HepG2 (cell line): ENCODE data around the gene XPNPEP2. TPM values are rescaled to one million over a fixed set of nuclear protein-coding genes. Genes with fewer than 3 reads are reported as not detected.

Experiments
- ATAC-seq: fragments of 200-7000 bp; cut with Tn5 transposase; 3 replicates; pipeline ENCODE4 v1.9.1; 2020; ENCODE audit warnings: mild to moderate bottlenecking, moderate library complexity
- BruUV-seq: library from RNA; stranded (reverse); fragments of 400-500 nt; replicated peaks from 2 replicates; lab custom pipeline; 2021; lab: Mats Ljungman, UMichigan
- CTCF ChIA-PET: fragments of 300-600 bp; formaldehyde crosslinking; extraction: SDS; loops from one replicate; lab custom pipeline; 2021; ENCODE audit warnings: low total read pairs, inconsistent platforms, low intra/inter-chr PET ratio; lab: Yijun Ruan, JAX
- POLR2A ChIA-PET: fragments of 350-600 bp; sonication (Branson Sonifier 250); formaldehyde crosslinking; loops from one replicate; lab custom pipeline; 2020; ENCODE audit warnings: antibody characterized with exemption, inconsistent platforms; lab: Yijun Ruan, JAX
- DNase-seq: peaks from one replicate; pipeline ENCODE4 v3.0.0-alpha.2; 2015; ENCODE audit warnings: low spot score
- FAIRE-seq: peaks from 3 replicates; lab custom pipeline; 2011; peaks lifted over from hg19 to GRCh38; lab: Jason Lieb, UNC
- H2AFZ ChIP-seq: one replicate; pipeline ENCODE4 v1.6.1; 2011; ENCODE audit warnings: low read length, inconsistent platforms
- H3K27ac ChIP-seq: fragments of 300-600 bp; 3 replicates; pipeline ENCODE4 v1.8.0; 2011; ENCODE audit warnings: mixed run types, mild to moderate bottlenecking, mixed read lengths, low read length, inconsistent platforms; ENCODE audit not compliant: insufficient read depth; ENCODE audit errors: extremely low read length
- H3K27me3 ChIP-seq, 2 experiments: fragments of 200-600 bp in 1 of 2; 2 replicates in 1 of 2; 3 replicates in 1 of 2; pipeline versions ENCODE4 v1.6.0 to v1.8.0; 2011; ENCODE audit warnings: low read length in 2 of 2, mild to moderate bottlenecking in 2 of 2, moderate library complexity in 2 of 2, inconsistent platforms in 1 of 2; ENCODE audit not compliant: insufficient read depth in 2 of 2, control insufficient read depth in 1 of 2
- H3K36me3 ChIP-seq, 2 experiments: fragments of 200-600 bp in 1 of 2; replicated peaks in 1 of 2; 2 replicates in 1 of 2; 3 replicates in 1 of 2; pipeline versions ENCODE4 v1.5.1 to v1.8.0; 2011; ENCODE audit warnings: low read length in 2 of 2, inconsistent platforms in 1 of 2; ENCODE audit not compliant: insufficient read depth in 2 of 2, control insufficient read depth in 1 of 2
- H3K4me1 ChIP-seq: 2 replicates; pipeline ENCODE4 v1.5.1; 2012; ENCODE audit warnings: low read length, inconsistent platforms; ENCODE audit not compliant: insufficient read depth
- H3K4me2 ChIP-seq: 2 replicates; pipeline ENCODE4 v1.6.0; 2011; ENCODE audit warnings: low read depth, low read length, inconsistent platforms
- H3K4me3 ChIP-seq, 3 experiments: fragments of 200-600 bp in 1 of 3; sonication (generic), shearing (Covaris generic) in 1 of 3; replicated peaks in 1 of 3; 2 replicates each; pipeline ENCODE4 v1.5.1; 2011 to 2016; ENCODE audit warnings: low read length in 3 of 3, inconsistent platforms in 2 of 3, low read depth in 2 of 3, mild to moderate bottlenecking in 2 of 3, control low read depth in 1 of 3, mixed read lengths in 1 of 3; ENCODE audit not compliant: insufficient read depth in 1 of 3
- H3K79me2 ChIP-seq: one replicate; pipeline ENCODE4 v1.6.1; 2011; ENCODE audit warnings: low read length, inconsistent platforms; ENCODE audit not compliant: insufficient read depth
- H3K9ac ChIP-seq: 2 replicates; pipeline ENCODE4 v1.6.0; 2011; ENCODE audit warnings: mild to moderate bottlenecking, low read depth, low read length, inconsistent platforms; ENCODE audit not compliant: insufficient read depth
- H3K9me3 ChIP-seq: 2 replicates; pipeline ENCODE4 v1.5.1; 2012; ENCODE audit warnings: mild to moderate bottlenecking, low read length
- H4K20me1 ChIP-seq: 2 replicates; pipeline ENCODE4 v1.6.0; 2011; ENCODE audit warnings: inconsistent platforms, mild to moderate bottlenecking, low read length, moderate library complexity; ENCODE audit not compliant: insufficient read depth
- CTCF ChIP-seq: sonication (generic); formaldehyde crosslinking; IDR thresholded peaks from 2 replicates; pipeline ENCODE4 v1.5.0; 2020; ENCODE audit warnings: mild to moderate bottlenecking, missing genetic modification reagents, moderate library complexity
- EHMT2 ChIP-seq: fragments of 200-600 bp; sonication (generic); IDR thresholded peaks from 2 replicates; pipeline ENCODE4 v1.7.0; 2017; ENCODE audit warnings: antibody characterized with exemption, low read depth, low read length, borderline replicate concordance
- ELF1 ChIP-seq: sonication (generic); formaldehyde crosslinking; IDR thresholded peaks from 2 replicates; pipeline ENCODE4 v1.4.0; 2020; ENCODE audit warnings: missing genetic modification reagents
- FIP1L1 ChIP-seq: fragments of 200-400 bp; formaldehyde crosslinking; IDR thresholded peaks from 2 replicates; pipeline ENCODE4 v1.6.1; 2018; ENCODE audit warnings: low read depth, mild to moderate bottlenecking, low read length, moderate library complexity, borderline replicate concordance; ENCODE audit not compliant: insufficient read depth
- KAT7 ChIP-seq: IDR thresholded peaks from 2 replicates; pipeline ENCODE4 v1.6.1; 2018; ENCODE audit warnings: borderline replicate concordance, missing compliant biosample characterization
- KLF11 ChIP-seq: IDR thresholded peaks from 2 replicates; pipeline ENCODE4 v1.6.1; 2016; ENCODE audit warnings: missing compliant biosample characterization
- NR3C1 ChIP-seq: sonication (generic); formaldehyde crosslinking; IDR thresholded peaks from 2 replicates; pipeline ENCODE4 v1.4.0; 2020; ENCODE audit warnings: missing genetic modification reagents
- PITX1 ChIP-seq: sonication (generic); formaldehyde crosslinking; IDR thresholded peaks from 2 replicates; pipeline ENCODE4 v1.5.1; 2020; ENCODE audit warnings: mild to moderate bottlenecking, missing genetic modification reagents
- PRPF4 ChIP-seq: fragments of 200-400 bp; formaldehyde crosslinking; IDR thresholded peaks from 2 replicates; pipeline ENCODE4 v1.6.1; 2016; ENCODE audit warnings: low read length, low read depth; ENCODE audit not compliant: poor library complexity, severe bottlenecking
- SCMH1 ChIP-seq: sonication (generic); formaldehyde crosslinking; IDR thresholded peaks from 2 replicates; pipeline ENCODE4 v1.9.0; 2021; ENCODE audit warnings: missing genetic modification reagents, mild to moderate bottlenecking, borderline replicate concordance
- SMARCC2 ChIP-seq: fragments of 450-650 bp; IDR thresholded peaks from 2 replicates; pipeline ENCODE4 v1.6.1; 2017; ENCODE audit warnings: antibody characterized with exemption, mild to moderate bottlenecking
- SMYD3 ChIP-seq: sonication (generic); formaldehyde crosslinking; IDR thresholded peaks from 2 replicates; pipeline ENCODE4 v1.8.1; 2023; ENCODE audit warnings: mild to moderate bottlenecking, missing genetic modification reagents
- ZNF333 ChIP-seq: sonication (generic); formaldehyde crosslinking; IDR thresholded peaks from 2 replicates; pipeline ENCODE4 v1.4.0; 2020; ENCODE audit warnings: mild to moderate bottlenecking, missing genetic modification reagents, borderline replicate concordance
- ZNF367 ChIP-seq: sonication (generic); formaldehyde crosslinking; IDR thresholded peaks from 2 replicates; pipeline ENCODE4 v1.4.0; 2020; ENCODE audit warnings: missing genetic modification reagents, borderline replicate concordance
- ZNF501 ChIP-seq: sonication (generic); formaldehyde crosslinking; IDR thresholded peaks from 2 replicates; pipeline ENCODE4 v1.5.1; 2020; ENCODE audit warnings: mild to moderate bottlenecking, moderate library complexity, missing genetic modification reagents
- ZNF788 ChIP-seq: sonication (generic); formaldehyde crosslinking; IDR thresholded peaks from 2 replicates; pipeline ENCODE4 v1.5.0; 2020; ENCODE audit warnings: mild to moderate bottlenecking, missing genetic modification reagents, borderline replicate concordance
- ZNF891 ChIP-seq: sonication (generic); formaldehyde crosslinking; IDR thresholded peaks from 2 replicates; pipeline ENCODE4 v1.5.0; 2020; ENCODE audit warnings: mild to moderate bottlenecking, missing genetic modification reagents
- WGBS: methylation state at CpG from one replicate; pipeline ENCODE4 v1.1.6; 2017; ENCODE audit warnings: low lambda C conversion rate; 5-methylcytosine and 5-hydroxymethylcytosine counted together
- in situ Hi-C: cut with HindIII; loops from 2 replicates; pipeline ENCODE4 v1.10.0; 2017; ENCODE audit warnings: low pct_unique_long_range_greater_than_20kb; ENCODE audit not compliant: extremely low pct_ligation_motif_present
- intact Hi-C: fragments of 100-400 bp; cut with micrococcal nuclease; formaldehyde crosslinking; loops from one replicate; pipeline ENCODE4 v1.10.0; 2022; ENCODE audit not compliant: unreplicated experiment
- polyA plus RNA-seq, 8 experiments: library from polyadenylated mRNA; depleted of rRNA in 3 of 8; stranded (reverse) in 7 of 8; unstranded in 1 of 8; fragments of >200 nt; fragmentation: Illumina TruSeq in 4 of 8; extraction: Trizol in 4 of 8; gene quantifications; 2 replicates each; pipeline versions ENCODE4 v1.2.1 to v1.2.3, GENCODE V29; 2011 to 2016; ENCODE audit warnings: low read depth in 4 of 8, missing spikeins in 1 of 8, mixed read lengths in 1 of 8; ENCODE audit not compliant: insufficient read depth in 1 of 8
- total RNA-seq, 5 experiments: library from RNA; depleted of rRNA; stranded (reverse); fragments of >200 nt; fragmentation: Illumina TruSeq; extraction: Trizol; gene quantifications; 2 replicates each; pipeline ENCODE4 v1.2.3, GENCODE V29; 2016; ENCODE audit warnings: low read depth in 1 of 5
- TF ChIP-seq, protein P1 (sequence below): IDR thresholded peaks from 2 replicates; pipeline ENCODE4 v1.6.1; 2016; ENCODE audit warnings: missing compliant biosample characterization, missing genetic modification reagents, borderline replicate concordance
- TF ChIP-seq, protein P2 (sequence below): sonication (generic); formaldehyde crosslinking; IDR thresholded peaks from 2 replicates; pipeline ENCODE4 v1.5.0; 2020; ENCODE audit warnings: missing genetic modification reagents

XPNPEP2 gene
- total and polyA plus RNA-seq, 2 of the 13 experiments (the other 11 are each of a cell fraction or from before 2014, with no cell fraction given) = 1.1 to 1.8 TPM

GRCh38 chrX:129701624-129702069 lies 37.1 kb upstream of the XPNPEP2 start (continued):
- no peak for TF ChIP-seq EHMT2
- TF ChIP-seq ZNF333 (CRISPR knock-in tag) = no peak
- no peak for TF ChIP-seq SCMH1 (CRISPR knock-in tag)
- TF ChIP-seq, all 625 proteins: peak for 0

DNA sequence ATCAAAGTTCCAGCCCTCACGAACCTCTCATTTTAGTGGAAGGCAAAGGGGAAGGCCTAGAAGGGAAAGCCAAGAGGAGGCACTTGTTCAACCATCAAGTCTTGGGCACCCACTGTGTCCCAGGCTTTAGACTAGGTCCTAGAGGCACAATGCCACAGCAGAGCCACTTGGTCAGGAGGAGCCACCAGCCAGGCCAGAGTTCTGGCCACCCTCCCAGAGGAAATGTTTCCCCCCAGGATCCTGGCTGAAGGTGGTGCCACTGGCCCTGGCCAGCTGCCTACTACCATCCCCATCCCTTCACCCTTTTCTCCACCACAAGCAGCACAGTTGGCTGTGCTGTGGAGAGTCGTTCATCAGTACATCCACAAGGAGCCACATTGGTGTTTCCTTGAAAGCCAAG lies 34.3 kb upstream of the XPNPEP2 start:
- peaks cover 5% of the 10 kb centered on the region; the same call in 1 of the 2 replicates for H3K4me1 ChIP-seq
- no TSS peak for BruUV-seq
- H3K27ac ChIP-seq = no peak overlapping the region
- no peaks in the 10 kb centered on the region for H3K9me3 ChIP-seq
- FAIRE-seq (no peak), DNase-seq (no peak), ATAC-seq (no peak)
- no CpG with 5 or more reads among the region's 2 CpGs for WGBS
- in situ Hi-C loops = no loop called here
- CTCF ChIA-PET = no interaction called here
- H3K9ac ChIP-seq = no peak overlapping the region
- H3K79me2 ChIP-seq = no peaks in the 10 kb centered on the region
- no peaks in the 10 kb centered on the region for H3K36me3 ChIP-seq
- no peak overlapping the region for H2AFZ ChIP-seq
- no peak overlapping the region for H3K4me3 ChIP-seq
- H3K27me3 ChIP-seq = no peaks in the 10 kb centered on the region
- H3K4me2 ChIP-seq = no peak overlapping the region
- POLR2A ChIA-PET = no interaction called here
- intact Hi-C loops = no loop called here
- H4K20me1 ChIP-seq = no peaks in the 10 kb centered on the region
- TF ChIP-seq ZNF891 = no peak
- TF ChIP-seq KAT7 (CRISPR knock-in tag) = no peak
- TF ChIP-seq SMARCC2 = no peak
- no peak for TF ChIP-seq ZNF367
- TF ChIP-seq, protein P1, sequence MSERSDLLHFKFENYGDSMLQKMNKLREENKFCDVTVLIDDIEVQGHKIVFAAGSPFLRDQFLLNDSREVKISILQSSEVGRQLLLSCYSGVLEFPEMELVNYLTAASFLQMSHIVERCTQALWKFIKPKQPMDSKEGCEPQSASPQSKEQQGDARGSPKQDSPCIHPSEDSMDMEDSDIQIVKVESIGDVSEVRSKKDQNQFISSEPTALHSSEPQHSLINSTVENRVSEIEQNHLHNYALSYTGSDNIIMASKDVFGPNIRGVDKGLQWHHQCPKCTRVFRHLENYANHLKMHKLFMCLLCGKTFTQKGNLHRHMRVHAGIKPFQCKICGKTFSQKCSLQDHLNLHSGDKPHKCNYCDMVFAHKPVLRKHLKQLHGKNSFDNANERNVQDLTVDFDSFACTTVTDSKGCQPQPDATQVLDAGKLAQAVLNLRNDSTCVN (CRISPR knock-in tag) = no peak
- no peak for TF ChIP-seq NR3C1 (CRISPR knock-in tag)
- TF ChIP-seq, protein P2, sequence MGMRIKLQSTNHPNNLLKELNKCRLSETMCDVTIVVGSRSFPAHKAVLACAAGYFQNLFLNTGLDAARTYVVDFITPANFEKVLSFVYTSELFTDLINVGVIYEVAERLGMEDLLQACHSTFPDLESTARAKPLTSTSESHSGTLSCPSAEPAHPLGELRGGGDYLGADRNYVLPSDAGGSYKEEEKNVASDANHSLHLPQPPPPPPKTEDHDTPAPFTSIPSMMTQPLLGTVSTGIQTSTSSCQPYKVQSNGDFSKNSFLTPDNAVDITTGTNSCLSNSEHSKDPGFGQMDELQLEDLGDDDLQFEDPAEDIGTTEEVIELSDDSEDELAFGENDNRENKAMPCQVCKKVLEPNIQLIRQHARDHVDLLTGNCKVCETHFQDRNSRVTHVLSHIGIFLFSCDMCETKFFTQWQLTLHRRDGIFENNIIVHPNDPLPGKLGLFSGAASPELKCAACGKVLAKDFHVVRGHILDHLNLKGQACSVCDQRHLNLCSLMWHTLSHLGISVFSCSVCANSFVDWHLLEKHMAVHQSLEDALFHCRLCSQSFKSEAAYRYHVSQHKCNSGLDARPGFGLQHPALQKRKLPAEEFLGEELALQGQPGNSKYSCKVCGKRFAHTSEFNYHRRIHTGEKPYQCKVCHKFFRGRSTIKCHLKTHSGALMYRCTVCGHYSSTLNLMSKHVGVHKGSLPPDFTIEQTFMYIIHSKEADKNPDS (CRISPR knock-in tag) = no peak
- TF ChIP-seq PRPF4 = no peak
- no peak for TF ChIP-seq FIP1L1
- no peak for TF ChIP-seq CTCF (CRISPR knock-in tag)
- no peak for TF ChIP-seq ZNF788 (CRISPR knock-in tag)
- TF ChIP-seq KLF11 (CRISPR knock-in tag) = no peak
- no peak for TF ChIP-seq SMYD3
- TF ChIP-seq ZNF501 (CRISPR knock-in tag) = no peak
- TF ChIP-seq PITX1 (CRISPR knock-in tag) = no peak
- TF ChIP-seq ELF1 (CRISPR knock-in tag) = no peak
